Lower leg skin (tissue), 3 donors: Measurements from ENCODE around the gene PPM1E.

ENCODE experiments used
- CTCF ChIP-seq, 3 donors: fragments of 450-650 bp; IDR thresholded peaks; one replicate each; pipeline ENCODE4 v1.5.1; 2016; ENCODE audit warnings: antibody characterized with exemption in 3 of 3, mild to moderate bottlenecking in 3 of 3, moderate library complexity in 2 of 3
- POLR2A ChIP-seq, 2 donors: fragments of 450-650 bp; IDR thresholded peaks; one replicate each; pipeline ENCODE4 v1.6.1; 2016 to 2017; ENCODE audit warnings: antibody characterized with exemption in 2 of 2, mild to moderate bottlenecking in 1 of 2, moderate library complexity in 1 of 2

DNA sequence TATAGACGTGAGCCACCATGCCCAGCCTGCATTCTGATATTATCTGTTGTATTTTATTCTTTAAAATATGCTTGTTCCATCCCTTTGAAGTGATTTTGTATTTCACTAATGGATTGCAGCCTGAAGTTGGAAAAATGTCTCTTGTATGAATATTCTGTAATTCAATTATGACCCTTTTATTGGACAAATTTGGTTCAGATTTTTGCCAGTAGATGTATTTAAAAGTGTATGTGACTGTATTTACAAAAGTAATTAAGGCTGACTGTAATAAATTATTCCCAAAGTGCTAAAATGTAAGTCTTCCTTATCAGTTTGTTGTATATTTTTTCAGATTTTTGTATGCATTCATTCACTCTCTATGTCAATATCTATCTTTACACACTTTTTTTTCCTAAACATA is 23.8 kb downstream of the PPM1E start:
- TF ChIP-seq CTCF (IDR thresholded peaks at IDR 0.05): no peak
- no peak for TF ChIP-seq POLR2A (IDR thresholded peaks at IDR 0.05)
